Activated CD4-positive, alpha-beta memory T cell treated with anti-CD3 and anti-CD28 coated beads for 36 hours (primary cell): Measurements from ENCODE around the gene ARHGAP5. TPM values are rescaled to one million over a fixed set of nuclear protein-coding genes. Genes with fewer than 3 reads are reported as not detected.

ENCODE experiments used
- CTCF ChIA-PET: fragments of 350-600 bp; sonication (Branson Sonifier 250); formaldehyde crosslinking; loops from one replicate; lab custom pipeline; 2021; ENCODE audit warnings: antibody characterized with exemption, inconsistent platforms; lab: Charles Lee
- POLR2A ChIA-PET: fragments of 350-600 bp; sonication (Branson Sonifier 250); formaldehyde crosslinking; loops from one replicate; lab custom pipeline; 2021; ENCODE audit warnings: antibody characterized with exemption; lab: Charles Lee
- DNase-seq: peaks from one replicate; pipeline ENCODE4 v3.0.0-alpha.2; 2020
- H3K27ac Mint-ChIP-seq: one replicate; pipeline ENCODE4 v1.8.0; 2021; ENCODE audit warnings: mixed read lengths
- H3K27me3 Mint-ChIP-seq: one replicate; pipeline ENCODE4 v1.8.0; 2021; ENCODE audit warnings: mixed read lengths
- H3K36me3 Mint-ChIP-seq: one replicate; pipeline ENCODE4 v1.8.0; 2021; ENCODE audit warnings: mixed read lengths
- H3K4me1 Mint-ChIP-seq: one replicate; pipeline ENCODE4 v1.8.0; 2021; ENCODE audit warnings: low read depth, mixed read lengths
- H3K4me3 Mint-ChIP-seq: one replicate; pipeline ENCODE4 v1.8.0; 2021; ENCODE audit warnings: mild to moderate bottlenecking, mixed read lengths
- H3K9me3 Mint-ChIP-seq: one replicate; pipeline ENCODE4 v1.8.0; 2021; ENCODE audit warnings: mixed read lengths
- intact Hi-C: fragments of 100-400 bp; cut with micrococcal nuclease; formaldehyde crosslinking; loops from one replicate; pipeline ENCODE4 v1.15.1; 2023
- total RNA-seq, 2 experiments: library from RNA; stranded (reverse); gene quantifications; one replicate each; pipeline ENCODE4 v1.2.3, GENCODE V29; 2021

ARHGAP5 gene
- total RNA-seq, result 10 to 100 TPM; 41.6 to 41.9 TPM

DNA sequence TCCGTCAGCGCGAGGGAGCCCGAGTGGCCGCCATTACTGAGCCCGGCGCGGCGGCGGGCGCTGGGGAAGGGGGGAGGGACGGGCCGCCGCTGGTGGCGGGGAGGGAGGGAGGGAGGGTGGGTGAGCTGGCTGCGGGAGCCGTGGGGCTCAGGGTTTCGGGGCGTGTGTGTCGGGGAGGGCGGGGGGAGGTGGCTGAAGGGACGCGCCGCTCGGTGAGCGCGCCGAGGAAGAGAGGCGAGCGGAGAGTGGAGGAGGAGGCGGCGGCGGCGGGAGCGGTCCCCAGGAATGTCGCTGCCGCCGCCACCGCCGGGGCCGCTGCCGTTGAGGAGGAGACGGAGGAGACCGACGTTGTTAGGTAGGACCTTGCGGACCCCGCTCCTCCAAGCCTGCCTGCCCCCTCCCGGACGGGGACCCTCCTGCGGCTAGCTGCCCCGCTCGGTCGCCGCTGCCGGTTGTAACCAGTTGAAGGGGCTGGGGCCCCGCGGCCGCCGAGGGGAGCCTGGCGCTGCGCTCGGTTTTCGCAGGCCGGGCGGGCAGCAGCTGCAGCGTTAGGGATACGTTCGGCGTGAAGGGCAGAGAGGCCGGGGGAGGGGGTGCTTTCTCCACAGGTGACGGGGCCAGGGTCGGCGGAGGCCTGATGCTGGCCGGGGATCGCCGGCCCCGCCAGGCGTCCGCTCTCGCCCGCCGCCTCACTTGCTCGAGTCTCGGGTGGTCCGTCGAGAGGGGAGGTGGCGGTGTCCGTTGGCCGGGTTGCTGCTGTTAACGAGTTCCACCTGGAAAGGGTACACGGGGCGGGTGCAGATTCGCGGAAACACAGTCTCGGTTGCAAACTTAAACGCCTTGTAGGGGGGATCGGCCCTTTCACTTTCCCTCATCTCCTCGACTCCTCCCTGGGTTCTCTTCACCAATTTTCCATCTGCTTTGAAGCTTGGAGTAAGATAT is at the start of gene ARHGAP5:
Gene ARHGAP5 (plus strand): TSS at position 224 of the 942 bp plus-strand sequence. CDS start 13,366 bp downstream, outside the sequence.
- H3K36me3 Mint-ChIP-seq, result peaks cover 4% of the 10 kb centered on the region
- ChIA-PET CTCF (interaction anchor here (1.0 to 14.9 kb wide), 9 partner anchors 122 to 870 kb away, joined by 3 to 299 read pairs (median 4); partner anchors contain the start of genes HECTD1 and RNU6-8), POLR2A (interaction anchor here (0.9 to 2.2 kb wide), 6 partner anchors 25 to 869 kb away, joined by 3 to 15 read pairs (median 4); partner anchors contain the start of genes HECTD1, RNU6-7 and RNU6-8)
- peak within 1 kb of the TSS; percentile 90 for H3K27ac Mint-ChIP-seq
- peaks cover 2% of the 10 kb centered on the region for H3K27me3 Mint-ChIP-seq
- H3K9me3 Mint-ChIP-seq, result no peaks in the 10 kb centered on the region
- H3K4me1 Mint-ChIP-seq, result peaks cover 32% of the 10 kb centered on the region
- peak within 1 kb of the TSS; percentile 94 for H3K4me3 Mint-ChIP-seq
- DNase-seq, result peak; percentile 60
- intact Hi-C loops, result loop anchor here (1.0 to 10.0 kb wide), 11 partner anchors 115 to 1520 kb away; partner anchors contain the start of genes AP4S1, DTD2, G2E3 and HEATR5A

- intact Hi-C loops, result no loop called here
- H3K36me3 Mint-ChIP-seq, result no peaks in the 10 kb centered on the region
- no peaks in the 10 kb centered on the region for H3K9me3 Mint-ChIP-seq
- no peak overlapping the region for H3K27ac Mint-ChIP-seq
- DNase-seq, result no peak
- ChIA-PET CTCF (no interaction called here), POLR2A (no interaction called here)
- H3K27me3 Mint-ChIP-seq, result no peaks in the 10 kb centered on the region
- no peaks in the 10 kb centered on the region for H3K4me1 Mint-ChIP-seq
- H3K4me3 Mint-ChIP-seq, result no peak overlapping the region
These were observed 48.5 kb upstream of the ARHGAP5 start for GRCh38 chr14:32028599-32028998.

GRCh38 chr14:32033543-32033942 is 43.6 kb upstream of the ARHGAP5 start:
- intact Hi-C loops, result no loop called here
- no peak overlapping the region for H3K4me3 Mint-ChIP-seq
- no peak overlapping the region for H3K27ac Mint-ChIP-seq
- H3K4me1 Mint-ChIP-seq, result no peaks in the 10 kb centered on the region
- DNase-seq, result no peak
- CTCF ChIA-PET, result no interaction called here
- no peaks in the 10 kb centered on the region for H3K9me3 Mint-ChIP-seq
- no peaks in the 10 kb centered on the region for H3K27me3 Mint-ChIP-seq
- POLR2A ChIA-PET, result no interaction called here
- H3K36me3 Mint-ChIP-seq, result no peaks in the 10 kb centered on the region

- H3K27me3 Mint-ChIP-seq, result peaks cover 1% of the 10 kb centered on the region
- H3K36me3 Mint-ChIP-seq, result no peaks in the 10 kb centered on the region
- ChIA-PET CTCF (no interaction called here), POLR2A (no interaction called here)
- H3K27ac Mint-ChIP-seq, result no peak overlapping the region
- no peaks in the 10 kb centered on the region for H3K9me3 Mint-ChIP-seq
- no peak overlapping the region for H3K4me3 Mint-ChIP-seq
- DNase-seq, result no peak
- H3K4me1 Mint-ChIP-seq, result peaks cover 5% of the 10 kb centered on the region
- intact Hi-C loops, result no loop called here
These were observed 38.2 kb upstream of the ARHGAP5 start for GRCh38 chr14:32038876-32039275.

DNA sequence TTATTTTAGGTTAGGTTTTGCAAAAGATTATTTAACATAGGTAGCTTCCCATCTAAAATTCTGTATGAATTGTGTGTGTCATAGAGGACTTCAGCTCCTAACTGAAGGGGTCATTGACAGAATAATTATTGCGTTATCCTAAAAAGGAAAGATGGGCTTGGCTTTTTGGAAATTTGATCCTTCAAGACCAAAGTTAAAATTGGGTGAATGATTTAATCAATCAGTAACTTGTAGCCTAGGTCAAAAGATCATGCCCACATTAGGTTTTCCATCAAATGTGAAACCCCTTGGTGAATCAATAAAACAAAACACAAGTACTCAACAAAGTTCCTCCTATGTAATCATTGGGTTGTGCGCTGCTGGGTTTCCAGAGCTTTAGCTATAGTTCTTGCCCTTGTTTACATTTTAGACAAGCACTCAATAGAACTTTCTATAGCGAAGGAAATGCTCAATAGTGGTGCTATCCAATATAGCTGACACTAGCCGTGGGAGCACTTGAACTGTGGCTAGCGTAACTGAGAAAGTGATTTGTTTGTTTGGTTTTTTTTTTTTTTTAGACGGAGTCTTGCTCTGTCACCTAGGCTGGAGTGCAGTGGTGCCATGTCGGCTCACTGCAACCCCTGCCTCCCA is 37.6 kb upstream of the ARHGAP5 start:
- Mint-ChIP-seq H3K4me3 (no peak overlapping the region), H3K4me1 (peaks cover 6% of the 10 kb centered on the region), H3K27me3 (peaks cover 1% of the 10 kb centered on the region), H3K9me3 (no peaks in the 10 kb centered on the region), H3K27ac (no peak overlapping the region), H3K36me3 (no peaks in the 10 kb centered on the region)
- CTCF ChIA-PET, result no interaction called here
- no peak for DNase-seq
- intact Hi-C loops, result no loop called here
- POLR2A ChIA-PET, result no interaction called here

DNA sequence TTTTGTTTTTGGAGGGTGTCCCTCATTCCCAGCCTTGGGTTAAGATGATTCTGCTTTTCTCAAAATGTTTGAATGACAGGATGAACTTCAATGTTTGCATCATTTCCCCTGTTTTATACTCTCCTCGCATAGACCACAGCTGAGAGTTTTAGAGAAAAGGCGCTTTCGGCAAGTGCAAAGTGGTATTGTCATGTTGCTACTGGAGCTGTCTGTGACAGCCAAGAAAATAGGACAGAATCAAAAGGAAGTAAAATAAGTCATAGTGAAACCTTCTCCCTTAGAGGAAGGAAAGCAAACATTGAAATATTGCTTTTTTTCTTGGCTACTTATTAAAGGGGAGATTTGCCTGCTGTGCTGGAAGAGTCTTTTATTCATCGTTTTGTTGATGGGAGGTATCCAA is 33.5 kb upstream of the ARHGAP5 start:
- intact Hi-C loops, result no loop called here
- no peak overlapping the region for H3K4me3 Mint-ChIP-seq
- no peaks in the 10 kb centered on the region for H3K36me3 Mint-ChIP-seq
- peaks cover 6% of the 10 kb centered on the region for H3K4me1 Mint-ChIP-seq
- H3K27me3 Mint-ChIP-seq, result peaks cover 1% of the 10 kb centered on the region
- H3K27ac Mint-ChIP-seq, result no peak overlapping the region
- ChIA-PET CTCF (no interaction called here), POLR2A (no interaction called here)
- H3K9me3 Mint-ChIP-seq, result no peaks in the 10 kb centered on the region
- DNase-seq, result no peak

- intact Hi-C loops, result no loop called here
- CTCF ChIA-PET, result no interaction called here
- Mint-ChIP-seq H3K36me3 (no peaks in the 10 kb centered on the region), H3K4me1 (peaks cover 6% of the 10 kb centered on the region), H3K27me3 (peaks cover 1% of the 10 kb centered on the region), H3K4me3 (no peak overlapping the region), H3K27ac (no peak overlapping the region), H3K9me3 (no peaks in the 10 kb centered on the region)
- DNase-seq, result no peak
- POLR2A ChIA-PET, result no interaction called here
These were observed 32.6 kb upstream of the ARHGAP5 start for GRCh38 chr14:32044454-32044853.

GRCh38 chr14:32047791-32048190 is 29.3 kb upstream of the ARHGAP5 start:
- Mint-ChIP-seq H3K27ac (no peak overlapping the region), H3K27me3 (peaks cover 1% of the 10 kb centered on the region), H3K4me3 (no peak overlapping the region), H3K9me3 (no peaks in the 10 kb centered on the region), H3K36me3 (no peaks in the 10 kb centered on the region), H3K4me1 (peaks cover 6% of the 10 kb centered on the region)
- no peak for DNase-seq
- CTCF ChIA-PET, result interaction anchor here (0.6 to 1.5 kb wide), 2 partner anchors 205 to 206 kb away, joined by 3 to 6 read pairs; no protein-coding TSS in a partner anchor
- POLR2A ChIA-PET, result no interaction called here
- intact Hi-C loops, result no loop called here

DNA sequence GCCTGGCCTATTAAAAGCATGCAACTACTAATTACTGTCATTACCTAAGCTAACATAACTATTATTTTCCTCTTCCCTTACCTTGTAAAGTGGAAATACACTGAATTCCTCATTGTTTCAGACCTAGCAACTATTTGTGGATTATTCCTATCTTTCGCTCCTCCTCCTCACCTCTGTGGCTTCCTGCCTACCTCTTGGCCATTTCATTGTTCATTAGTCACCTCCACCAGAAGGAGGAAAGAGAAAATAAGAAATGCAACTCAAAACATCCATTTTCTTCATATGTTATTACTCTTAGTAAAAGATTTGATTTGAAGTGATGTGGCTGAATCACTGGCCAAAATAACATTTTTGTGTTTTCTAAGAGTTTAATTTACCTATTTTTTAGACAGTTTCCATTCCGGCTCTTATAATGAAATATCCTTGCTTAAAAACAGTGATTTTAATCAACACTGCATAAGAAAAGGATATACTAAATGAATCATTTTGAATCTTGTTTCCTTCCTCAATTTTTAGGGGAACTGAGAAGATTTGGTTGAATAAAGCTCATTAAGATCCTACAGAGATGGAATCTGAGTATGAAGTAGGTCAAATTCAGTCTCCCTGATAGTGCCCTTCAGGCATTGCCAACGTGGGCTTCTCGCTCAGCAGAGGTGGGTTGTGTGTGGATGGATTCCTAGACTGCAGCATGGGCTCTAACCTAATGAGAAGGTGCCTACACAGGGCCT is 27.6 kb upstream of the ARHGAP5 start:
- Mint-ChIP-seq H3K27ac (no peak overlapping the region), H3K27me3 (no peaks in the 10 kb centered on the region), H3K4me1 (no peaks in the 10 kb centered on the region), H3K4me3 (no peak overlapping the region), H3K36me3 (no peaks in the 10 kb centered on the region), H3K9me3 (no peaks in the 10 kb centered on the region)
- intact Hi-C loops, result no loop called here
- CTCF ChIA-PET, result no interaction called here
- POLR2A ChIA-PET, result no interaction called here
- DNase-seq, result no peak

- no peaks in the 10 kb centered on the region for H3K4me1 Mint-ChIP-seq
- intact Hi-C loops, result no loop called here
These were observed 26.2 kb upstream of the ARHGAP5 start for GRCh38 chr14:32050878-32051277.

DNA sequence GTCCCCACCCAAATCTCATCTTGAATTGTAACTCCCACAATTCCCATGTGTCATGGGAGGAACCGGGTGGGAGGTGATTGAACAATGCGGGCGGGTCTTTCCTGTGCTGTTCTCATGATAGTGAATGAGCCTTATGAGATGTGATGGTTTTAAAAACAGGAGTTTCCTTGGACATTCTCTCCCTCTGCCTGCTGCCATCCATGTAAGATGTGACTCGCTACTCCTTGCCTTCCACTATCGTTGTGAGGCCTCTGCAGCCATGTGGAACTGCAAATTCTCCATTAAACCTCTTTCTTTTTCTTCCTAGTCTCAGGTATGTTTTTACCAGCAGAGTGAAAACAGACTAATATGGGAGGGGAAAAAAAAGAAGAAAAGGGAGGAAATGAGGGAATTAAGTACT is 22.6 kb upstream of the ARHGAP5 start:
- Mint-ChIP-seq H3K27me3 (peaks cover 1% of the 10 kb centered on the region), H3K27ac (no peak overlapping the region), H3K4me3 (no peak overlapping the region), H3K4me1 (no peaks in the 10 kb centered on the region), H3K36me3 (no peaks in the 10 kb centered on the region), H3K9me3 (no peaks in the 10 kb centered on the region)
- no peak for DNase-seq
- CTCF ChIA-PET, result no interaction called here
- POLR2A ChIA-PET, result no interaction called here
- intact Hi-C loops, result no loop called here

More at GRCh38 chr14:32050878-32051277, 26.2 kb upstream of the ARHGAP5 start:
- H3K4me3 Mint-ChIP-seq, result no peak overlapping the region
- ChIA-PET POLR2A (no interaction called here), CTCF (no interaction called here)
- no peaks in the 10 kb centered on the region for H3K36me3 Mint-ChIP-seq
- no peak for DNase-seq
- no peaks in the 10 kb centered on the region for H3K27me3 Mint-ChIP-seq
- no peak overlapping the region for H3K27ac Mint-ChIP-seq
- H3K9me3 Mint-ChIP-seq, result no peaks in the 10 kb centered on the region

- ChIA-PET POLR2A (interaction anchor here (0.6 kb wide), 1 partner anchor 23 kb away, joined by 6 read pairs; no protein-coding TSS in a partner anchor), CTCF (no interaction called here)
- Mint-ChIP-seq H3K27ac (no peak overlapping the region), H3K4me1 (no peaks in the 10 kb centered on the region), H3K9me3 (no peaks in the 10 kb centered on the region), H3K36me3 (no peaks in the 10 kb centered on the region), H3K4me3 (no peak overlapping the region), H3K27me3 (peaks cover 1% of the 10 kb centered on the region)
- DNase-seq, result no peak
- intact Hi-C loops, result no loop called here
These were observed 21.9 kb upstream of the ARHGAP5 start for GRCh38 chr14:32055175-32055574.
